Natural killer cell (primary cell): ENCODE data around the gene PID1. TPM values are rescaled to one million over a fixed set of nuclear protein-coding genes. Genes with fewer than 3 reads are reported as not detected.
A peak's percentile ranks its signal among the peaks of the same experiment; 100 is the strongest.

ENCODE experiments used
- ATAC-seq, 3 donors: fragments of 150-1000 bp in 2 of 3; fragments of 200-7000 bp in 1 of 3; cut with Tn5 transposase; 1 replicate in 1 of 3; 2 replicates in 2 of 3; pipeline ENCODE4 v1.10.0; 2021; ENCODE audit warnings: mild to moderate bottlenecking in 2 of 3, moderate library complexity in 2 of 3
- DNase-seq, 2 donors: peaks; one replicate each; pipeline versions ENCODE4 v3.0.0 to v3.0.0-alpha.2; 2013 to 2021; ENCODE audit warnings: mixed read lengths in 1 of 2
- H3K27ac ChIP-seq: one replicate; pipeline ENCODE4 v1.5.1; 2013; ENCODE audit warnings: mild to moderate bottlenecking, low read length
- H3K27me3 ChIP-seq: one replicate; pipeline ENCODE4 v1.6.1; 2013; ENCODE audit warnings: low read length; ENCODE audit not compliant: control insufficient read depth, insufficient read depth
- H3K36me3 ChIP-seq: one replicate; pipeline ENCODE4 v1.6.1; 2013; ENCODE audit warnings: low read length; ENCODE audit not compliant: control insufficient read depth, insufficient read depth
- H3K4me1 ChIP-seq: one replicate; pipeline ENCODE4 v1.6.1; 2013; ENCODE audit warnings: low read length; ENCODE audit not compliant: control insufficient read depth, insufficient read depth
- H3K4me3 ChIP-seq: one replicate; pipeline ENCODE4 v1.5.1; 2013; ENCODE audit warnings: low read length
- H3K9me3 ChIP-seq: one replicate; pipeline ENCODE4 v1.6.1; 2013; ENCODE audit warnings: low read length; ENCODE audit not compliant: control insufficient read depth, insufficient read depth
- H3K27ac Mint-ChIP-seq, 2 donors: one replicate each; pipeline ENCODE4 v1.8.0; 2022; ENCODE audit warnings: mild to moderate bottlenecking in 2 of 2, mixed read lengths in 2 of 2, moderate library complexity in 1 of 2
- H3K27me3 Mint-ChIP-seq, 2 donors: one replicate each; pipeline ENCODE4 v1.8.0; 2022; ENCODE audit warnings: low read depth in 2 of 2, mixed read lengths in 2 of 2
- H3K36me3 Mint-ChIP-seq: one replicate; pipeline ENCODE4 v1.8.0; 2022; ENCODE audit warnings: mixed read lengths
- H3K4me1 Mint-ChIP-seq, 2 donors: one replicate each; pipeline ENCODE4 v1.8.0; 2022; ENCODE audit warnings: mixed read lengths in 2 of 2
- H3K4me3 Mint-ChIP-seq: one replicate; pipeline ENCODE4 v1.8.0; 2022; ENCODE audit warnings: mild to moderate bottlenecking, moderate library complexity, mixed read lengths
- H3K9me3 Mint-ChIP-seq, 2 donors: one replicate each; pipeline ENCODE4 v1.8.0; 2022; ENCODE audit warnings: mixed read lengths in 2 of 2
- whole genome bisulfite sequencing: methylation state at CpG from one replicate; pipeline ENCODE4 v1.1.7; 2013; ENCODE audit warnings: missing lambda C conversion rate; ENCODE audit not compliant: insufficient coverage; 5-methylcytosine and 5-hydroxymethylcytosine counted together
- intact Hi-C: fragments of 100-400 bp; cut with micrococcal nuclease; formaldehyde crosslinking; loops from one replicate; pipeline ENCODE4 v1.14.2; 2022
- total RNA-seq, 4 donors: library from RNA; stranded (reverse); fragments of 120-200 nt in 1 of 4; gene quantifications; one replicate each; pipeline versions ENCODE4 v1.2.3 to v1.2.4, GENCODE V29; 2013 to 2022
- TF ChIP-seq, protein P1 (sequence below): fragments of 200-600 bp; IDR thresholded peaks from one replicate; pipeline ENCODE4 v1.8.0; 2022; ENCODE audit warnings: antibody characterized with exemption

PID1 gene
- total RNA-seq, 3 donors from 2014 or later (not counting 1 experiment from before 2014, with no cell fraction given) = 0.56 to 3.0 (median 1.0) TPM

DNA sequence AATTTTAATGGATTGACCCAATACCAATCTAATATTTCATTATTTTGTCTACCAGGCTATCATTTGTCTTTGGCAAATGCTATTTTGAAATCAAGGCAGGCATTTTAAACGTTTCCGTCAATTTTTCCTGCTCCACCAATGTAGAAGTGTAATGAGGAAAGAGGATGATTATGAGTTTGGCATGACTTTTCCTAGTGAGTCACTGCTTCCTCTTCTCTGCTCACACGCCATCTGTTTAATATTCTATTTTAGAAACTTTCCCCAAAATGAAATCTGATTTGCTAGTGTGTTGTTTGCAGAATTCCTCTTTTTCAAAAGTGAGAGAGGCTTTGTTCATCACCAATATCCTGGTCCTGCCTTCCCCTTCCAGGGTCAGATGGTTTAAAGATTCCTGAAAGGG is 42.5 kb upstream of the PID1 start:
- Histone ChIP-seq H3K36me3 (no peaks in the 10 kb centered on the region), H3K27me3 (no peaks in the 10 kb centered on the region), H3K27ac (peak overlapping the region; percentile 20), H3K4me1 (no peaks in the 10 kb centered on the region), H3K9me3 (no peaks in the 10 kb centered on the region), H3K4me3 (no peak overlapping the region)
- Mint-ChIP-seq H3K27me3 (no peaks in the 10 kb centered on the region), H3K27ac (no peak overlapping the region), H3K36me3 (no peaks in the 10 kb centered on the region), H3K4me1 (no peaks in the 10 kb centered on the region), H3K9me3 (peaks cover 2 to 5% of the 10 kb centered on the region in 2 donors), H3K4me3 (no peak overlapping the region)
- intact Hi-C loops = no loop called here
- TF ChIP-seq, protein P1, sequence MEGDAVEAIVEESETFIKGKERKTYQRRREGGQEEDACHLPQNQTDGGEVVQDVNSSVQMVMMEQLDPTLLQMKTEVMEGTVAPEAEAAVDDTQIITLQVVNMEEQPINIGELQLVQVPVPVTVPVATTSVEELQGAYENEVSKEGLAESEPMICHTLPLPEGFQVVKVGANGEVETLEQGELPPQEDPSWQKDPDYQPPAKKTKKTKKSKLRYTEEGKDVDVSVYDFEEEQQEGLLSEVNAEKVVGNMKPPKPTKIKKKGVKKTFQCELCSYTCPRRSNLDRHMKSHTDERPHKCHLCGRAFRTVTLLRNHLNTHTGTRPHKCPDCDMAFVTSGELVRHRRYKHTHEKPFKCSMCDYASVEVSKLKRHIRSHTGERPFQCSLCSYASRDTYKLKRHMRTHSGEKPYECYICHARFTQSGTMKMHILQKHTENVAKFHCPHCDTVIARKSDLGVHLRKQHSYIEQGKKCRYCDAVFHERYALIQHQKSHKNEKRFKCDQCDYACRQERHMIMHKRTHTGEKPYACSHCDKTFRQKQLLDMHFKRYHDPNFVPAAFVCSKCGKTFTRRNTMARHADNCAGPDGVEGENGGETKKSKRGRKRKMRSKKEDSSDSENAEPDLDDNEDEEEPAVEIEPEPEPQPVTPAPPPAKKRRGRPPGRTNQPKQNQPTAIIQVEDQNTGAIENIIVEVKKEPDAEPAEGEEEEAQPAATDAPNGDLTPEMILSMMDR = no peak
- DNase-seq = peak in 1 of 2 donors; percentile 3
- WGBS = 100% methylated on average over 2 of the region's 3 CpGs
- no peak for ATAC-seq

DNA sequence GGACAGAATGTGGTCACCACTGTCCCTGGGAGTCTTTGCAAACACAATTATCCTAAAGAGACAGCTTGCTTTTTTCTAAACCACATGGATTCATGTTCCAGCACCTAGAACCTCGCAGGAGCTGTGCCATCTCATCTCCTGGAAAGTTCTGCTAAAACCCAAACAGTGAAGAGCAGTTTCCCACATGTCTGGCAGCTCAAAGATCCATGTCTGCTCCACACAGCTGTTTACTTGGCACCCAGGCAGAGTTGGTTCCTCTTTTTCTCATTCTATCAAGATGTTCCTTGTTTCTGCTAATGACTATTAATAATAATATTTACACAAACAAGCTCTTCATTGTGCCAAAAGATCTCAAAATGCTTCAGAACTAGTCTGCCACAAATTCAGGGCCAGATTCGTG is 30.1 kb upstream of the PID1 start:
- H3K9me3 Mint-ChIP-seq = no peaks in the 10 kb centered on the region
- H3K4me3 Mint-ChIP-seq = no peak overlapping the region
- TF ChIP-seq, protein P1 = no peak
- no peaks in the 10 kb centered on the region for H3K36me3 Mint-ChIP-seq
- H3K4me1 ChIP-seq = no peaks in the 10 kb centered on the region
- no peaks in the 10 kb centered on the region for H3K4me1 Mint-ChIP-seq
- no peaks in the 10 kb centered on the region for H3K36me3 ChIP-seq
- H3K27ac ChIP-seq = peak overlapping the region; percentile 32
- WGBS = 62% methylated on average over 2 of the region's 2 CpGs
- H3K27ac Mint-ChIP-seq = no peak overlapping the region
- no peak for DNase-seq
- H3K27me3 ChIP-seq = no peaks in the 10 kb centered on the region
- no peak overlapping the region for H3K4me3 ChIP-seq
- no peaks in the 10 kb centered on the region for H3K27me3 Mint-ChIP-seq
- ATAC-seq = no peak
- intact Hi-C loops = no loop called here
- H3K9me3 ChIP-seq = no peaks in the 10 kb centered on the region

DNA sequence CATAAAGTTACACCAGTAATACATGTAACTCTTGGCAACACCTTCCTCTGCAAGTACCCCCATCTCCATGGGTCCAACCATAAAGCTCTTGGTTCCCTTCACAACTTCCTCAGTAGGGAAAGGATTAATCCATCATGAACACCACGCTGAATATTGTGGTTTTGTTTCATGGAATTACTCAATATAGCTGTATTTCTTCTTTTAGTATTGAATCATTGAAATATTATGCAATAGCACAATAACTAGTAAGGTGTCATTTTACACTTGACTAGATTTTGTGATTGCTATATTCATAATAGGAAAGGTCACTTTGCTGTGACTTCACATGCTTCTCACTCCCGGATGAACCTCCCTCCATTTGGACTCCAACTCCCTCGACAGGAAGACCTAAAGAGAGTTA is 29.7 kb upstream of the PID1 start:
- H3K27ac ChIP-seq = peak overlapping the region; percentile 32

DNA sequence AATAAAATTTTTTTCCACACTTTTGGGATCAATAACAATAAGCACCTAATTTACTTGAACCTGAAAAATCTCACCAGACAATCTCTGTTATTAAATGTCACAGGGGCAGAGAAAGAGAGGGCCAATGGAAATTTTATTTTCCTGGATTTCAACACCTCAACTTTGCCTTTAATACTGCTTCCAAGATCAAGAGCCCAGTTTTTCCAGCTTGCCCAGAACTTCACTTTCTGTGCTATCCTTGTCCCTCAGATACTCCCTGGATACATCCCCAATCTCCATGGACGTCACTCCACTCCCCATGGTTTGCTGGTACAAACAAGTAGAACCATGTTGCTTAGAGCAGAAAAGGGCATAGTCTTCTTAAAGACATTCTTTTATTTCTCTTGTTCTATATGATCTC is 29.3 kb upstream of the PID1 start:
- Histone ChIP-seq H3K9me3 (no peaks in the 10 kb centered on the region), H3K27ac (no peak overlapping the region), H3K27me3 (no peaks in the 10 kb centered on the region), H3K36me3 (no peaks in the 10 kb centered on the region), H3K4me3 (no peak overlapping the region), H3K4me1 (no peaks in the 10 kb centered on the region)
- peaks cover 0 to 2% of the 10 kb centered on the region in 2 donors for H3K9me3 Mint-ChIP-seq
- DNase-seq = no peak
- no peak overlapping the region for H3K27ac Mint-ChIP-seq
- TF ChIP-seq, protein P1 = no peak
- 50% methylated on average over 1 of the region's 1 CpG for WGBS
- no peak for ATAC-seq
- H3K4me1 Mint-ChIP-seq = no peaks in the 10 kb centered on the region
- no peak overlapping the region for H3K4me3 Mint-ChIP-seq
- H3K27me3 Mint-ChIP-seq = no peaks in the 10 kb centered on the region
- H3K36me3 Mint-ChIP-seq = no peaks in the 10 kb centered on the region
- intact Hi-C loops = no loop called here

More for the DNA sequence above, 29.7 kb upstream of the PID1 start:
- H3K36me3 Mint-ChIP-seq = no peaks in the 10 kb centered on the region
- TF ChIP-seq, protein P1 = no peak
- Histone ChIP-seq H3K27me3 (no peaks in the 10 kb centered on the region), H3K9me3 (no peaks in the 10 kb centered on the region), H3K4me3 (no peak overlapping the region), H3K4me1 (no peaks in the 10 kb centered on the region), H3K36me3 (no peaks in the 10 kb centered on the region)
- H3K4me1 Mint-ChIP-seq = no peaks in the 10 kb centered on the region
- intact Hi-C loops = no loop called here
- ATAC-seq (no peak), DNase-seq (no peak)
- WGBS = 63% methylated on average over 1 of the region's 3 CpGs
- H3K4me3 Mint-ChIP-seq = no peak overlapping the region
- H3K9me3 Mint-ChIP-seq = no peaks in the 10 kb centered on the region
- H3K27ac Mint-ChIP-seq = no peak overlapping the region
- no peaks in the 10 kb centered on the region for H3K27me3 Mint-ChIP-seq
